HEK293 (cell line): ENCODE data around the gene NDUFS7.

Source experiments
- CTCF ChIA-PET: fragments of 350-600 bp; formaldehyde crosslinking; extraction: SDS; loops from one replicate; lab custom pipeline; 2021; ENCODE audit warnings: antibody characterized with exemption; lab: Yijun Ruan, JAX
- POLR2A ChIA-PET: fragments of 300-600 bp; formaldehyde crosslinking; extraction: SDS; loops from one replicate; lab custom pipeline; 2020; ENCODE audit warnings: antibody characterized with exemption, inconsistent platforms; lab: Yijun Ruan, JAX
- H3K27ac ChIP-seq: fragments of 200-500 bp; sonication (Bioruptor generic); 2 replicates; pipeline ENCODE4 v1.5.1; 2014; ENCODE audit warnings: low read depth, low read length, control low read depth, inconsistent platforms; ENCODE audit errors: extremely low read depth
- H3K36me3 ChIP-seq, 2 experiments: fragments of 200-500 bp in 1 of 2; sonication (Bioruptor generic) in 1 of 2; 1 replicate in 1 of 2; 2 replicates in 1 of 2; pipeline ENCODE4 v1.5.1; 2014 to 2017; ENCODE audit warnings: inconsistent platforms in 2 of 2, low read length in 2 of 2; ENCODE audit not compliant: control insufficient read depth in 2 of 2, insufficient read depth in 1 of 2
- H3K4me1 ChIP-seq: fragments of 200-500 bp; sonication (Bioruptor generic); 2 replicates; pipeline ENCODE4 v1.5.1; 2014; ENCODE audit warnings: mild to moderate bottlenecking, low read length, inconsistent platforms; ENCODE audit not compliant: control insufficient read depth, insufficient read depth
- H3K4me3 ChIP-seq: 2 replicates; pipeline ENCODE4 v1.5.1; 2011; ENCODE audit warnings: low read depth, mild to moderate bottlenecking, control low read depth, low read length, moderate library complexity
- H3K9me3 ChIP-seq: fragments of 200-500 bp; sonication (Bioruptor generic); 2 replicates; pipeline ENCODE4 v1.5.1; 2014; ENCODE audit warnings: low read depth, low read length, inconsistent platforms; ENCODE audit not compliant: control insufficient read depth, insufficient read depth
- BCL11B ChIP-seq: fragments of 450-650 bp; formaldehyde crosslinking; IDR thresholded peaks from 2 replicates; pipeline ENCODE4 v1.5.1; 2016; ENCODE audit warnings: low read depth, missing biosample characterization, missing genetic modification characterization
- EGR2 ChIP-seq: fragments of 450-650 bp; formaldehyde crosslinking; IDR thresholded peaks from 2 replicates; pipeline ENCODE4 v1.5.1; 2016; ENCODE audit warnings: low read depth, missing biosample characterization, missing genetic modification characterization
- GLIS1 ChIP-seq: fragments of 450-650 bp; formaldehyde crosslinking; IDR thresholded peaks from 2 replicates; pipeline ENCODE4 v1.5.1; 2016; ENCODE audit warnings: missing biosample characterization, missing genetic modification characterization
- GLIS2 ChIP-seq: fragments of 450-650 bp; formaldehyde crosslinking; IDR thresholded peaks from 2 replicates; pipeline ENCODE4 v1.5.1; 2016; ENCODE audit warnings: missing biosample characterization, missing genetic modification characterization
- HOXA7 ChIP-seq: sonication (generic); formaldehyde crosslinking; IDR thresholded peaks from 2 replicates; pipeline ENCODE4 v1.8.1; 2022; ENCODE audit warnings: missing genetic modification reagents, borderline replicate concordance
- MYNN ChIP-seq: fragments of 450-650 bp; formaldehyde crosslinking; IDR thresholded peaks from 2 replicates; pipeline ENCODE4 v1.5.1; 2016; ENCODE audit warnings: missing biosample characterization, missing genetic modification characterization, borderline replicate concordance
- SCRT2 ChIP-seq: fragments of 450-650 bp; formaldehyde crosslinking; IDR thresholded peaks from 2 replicates; pipeline ENCODE4 v1.5.1; 2016; ENCODE audit warnings: missing biosample characterization, missing genetic modification characterization
- SP3 ChIP-seq: fragments of 450-650 bp; formaldehyde crosslinking; IDR thresholded peaks from 2 replicates; pipeline ENCODE4 v1.5.1; 2016; ENCODE audit warnings: missing biosample characterization, missing genetic modification characterization
- TCF7L2 ChIP-seq: IDR thresholded peaks from 2 replicates; pipeline ENCODE4 v1.6.1; 2011; ENCODE audit warnings: low read depth, mild to moderate bottlenecking, inconsistent platforms, low read length, moderate library complexity, borderline replicate concordance
- WT1 ChIP-seq: fragments of 450-650 bp; formaldehyde crosslinking; IDR thresholded peaks from 2 replicates; pipeline ENCODE4 v1.5.1; 2016; ENCODE audit warnings: missing biosample characterization, missing genetic modification characterization
- ZBTB20 ChIP-seq: fragments of 450-650 bp; formaldehyde crosslinking; IDR thresholded peaks from 2 replicates; pipeline ENCODE4 v1.5.1; 2016; ENCODE audit warnings: missing biosample characterization, missing genetic modification characterization
- ZBTB48 ChIP-seq: fragments of 450-650 bp; formaldehyde crosslinking; IDR thresholded peaks from 2 replicates; pipeline ENCODE4 v1.5.1; 2016; ENCODE audit warnings: missing biosample characterization, missing genetic modification characterization
- ZFHX2 ChIP-seq: fragments of 450-650 bp; formaldehyde crosslinking; conservative IDR thresholded peaks from 2 replicates; pipeline ENCODE4 v1.5.1; 2016; ENCODE audit warnings: missing biosample characterization, missing genetic modification characterization
- ZFP41 ChIP-seq: fragments of 450-650 bp; formaldehyde crosslinking; IDR thresholded peaks from 2 replicates; pipeline ENCODE4 v1.5.1; 2016; ENCODE audit warnings: missing biosample characterization, missing genetic modification characterization, borderline replicate concordance
- ZNF223 ChIP-seq: fragments of 450-650 bp; formaldehyde crosslinking; IDR thresholded peaks from 2 replicates; pipeline ENCODE4 v1.5.1; 2016; ENCODE audit warnings: missing biosample characterization, missing genetic modification characterization
- ZNF23 ChIP-seq: fragments of 450-650 bp; formaldehyde crosslinking; IDR thresholded peaks from 2 replicates; pipeline ENCODE4 v1.5.1; 2016; ENCODE audit warnings: missing biosample characterization, missing genetic modification characterization, borderline replicate concordance
- ZNF274 ChIP-seq, 2 experiments: fragments of 200-500 bp in 1 of 2; fragments of 450-650 bp in 1 of 2; sonication (Bioruptor generic) in 1 of 2; formaldehyde crosslinking in 1 of 2; IDR thresholded peaks; 2 replicates each; pipeline versions ENCODE4 v1.5.1 to v1.6.1; 2014 to 2016; ENCODE audit warnings: borderline replicate concordance in 1 of 2, inconsistent platforms in 1 of 2, low read length in 1 of 2, missing biosample characterization in 1 of 2, missing genetic modification characterization in 1 of 2
- ZNF391 ChIP-seq: fragments of 450-650 bp; formaldehyde crosslinking; IDR thresholded peaks from 2 replicates; pipeline ENCODE4 v1.5.1; 2016; ENCODE audit warnings: low read depth, missing biosample characterization, missing genetic modification characterization, borderline replicate concordance
- ZNF510 ChIP-seq: fragments of 450-650 bp; formaldehyde crosslinking; IDR thresholded peaks from 2 replicates; pipeline ENCODE4 v1.5.1; 2018; ENCODE audit warnings: mild to moderate bottlenecking, missing genetic modification characterization, missing biosample characterization; ENCODE audit not compliant: insufficient replicate concordance
- ZNF585B ChIP-seq: fragments of 450-650 bp; formaldehyde crosslinking; IDR thresholded peaks from 2 replicates; pipeline ENCODE4 v1.5.1; 2016; ENCODE audit warnings: missing biosample characterization, missing genetic modification characterization
- ZNF610 ChIP-seq: fragments of 450-650 bp; formaldehyde crosslinking; IDR thresholded peaks from 2 replicates; pipeline ENCODE4 v1.5.1; 2016; ENCODE audit warnings: missing biosample characterization, missing genetic modification characterization, borderline replicate concordance
- ZNF626 ChIP-seq: fragments of 450-650 bp; sonication (Bioruptor Pico); formaldehyde crosslinking; IDR thresholded peaks from 2 replicates; pipeline ENCODE4 v1.5.1; 2018; ENCODE audit warnings: missing biosample characterization, missing genetic modification characterization, inconsistent platforms
- ZNF629 ChIP-seq: fragments of 450-650 bp; formaldehyde crosslinking; IDR thresholded peaks from 2 replicates; pipeline ENCODE4 v1.5.1; 2017; ENCODE audit warnings: missing biosample characterization, missing genetic modification characterization
- ZSCAN23 ChIP-seq: fragments of 450-650 bp; formaldehyde crosslinking; IDR thresholded peaks from 2 replicates; pipeline ENCODE4 v1.5.1; 2016; ENCODE audit warnings: missing biosample characterization, missing genetic modification characterization
- TF ChIP-seq, protein P1 (sequence below): fragments of 450-650 bp; formaldehyde crosslinking; IDR thresholded peaks from 2 replicates; pipeline ENCODE4 v1.5.1; 2017; ENCODE audit warnings: missing biosample characterization, missing genetic modification characterization
- TF ChIP-seq, protein P2 (sequence below): fragments of 450-650 bp; formaldehyde crosslinking; IDR thresholded peaks from 2 replicates; pipeline ENCODE4 v1.5.1; 2017; ENCODE audit warnings: missing biosample characterization, missing genetic modification characterization

Gene NDUFS7

DNA sequence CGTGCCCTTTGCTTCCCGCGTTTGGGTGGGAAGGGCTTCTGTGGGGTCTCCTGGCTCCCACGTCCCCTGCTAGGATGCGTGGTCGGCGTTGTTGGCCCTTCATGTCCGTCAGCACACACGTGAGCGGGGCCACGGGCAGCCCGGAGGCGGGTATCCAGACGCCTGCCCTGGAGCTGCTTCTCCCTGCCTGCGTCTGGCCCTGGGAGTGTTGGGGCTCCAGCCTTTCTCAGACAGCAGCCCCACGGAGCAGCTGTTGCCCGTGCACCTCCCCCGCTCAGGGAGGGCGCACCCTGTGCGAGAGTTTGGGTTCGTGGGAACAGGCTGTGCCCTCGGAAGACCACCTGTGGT lies 38.2 kb downstream of the NDUFS7 start:
- POLR2A ChIA-PET = no interaction called here
- H3K36me3 ChIP-seq = peaks cover 5 to 99% of the 10 kb centered on the region in 2 experiments

DNA sequence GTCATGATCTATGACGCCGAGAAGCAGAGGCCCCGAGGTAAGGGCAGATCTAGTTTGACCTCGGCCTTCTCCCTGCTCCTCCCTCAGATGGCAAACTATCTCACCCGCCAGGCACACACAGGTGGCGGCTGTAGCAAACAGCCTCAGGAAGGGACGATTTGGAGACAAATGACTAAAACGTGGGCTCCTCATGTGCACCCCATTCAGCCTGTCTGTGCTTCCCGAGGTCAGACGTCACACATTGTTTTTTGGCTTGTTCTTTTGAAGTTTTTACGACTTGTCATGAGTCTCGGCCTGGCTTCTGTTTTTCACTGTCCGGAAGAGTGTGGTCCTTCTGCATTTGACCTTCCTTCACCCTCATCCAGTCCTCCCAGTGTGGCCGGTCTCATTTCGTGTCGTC lies 38.7 kb downstream of the NDUFS7 start:
- TF ChIP-seq, protein P1, sequence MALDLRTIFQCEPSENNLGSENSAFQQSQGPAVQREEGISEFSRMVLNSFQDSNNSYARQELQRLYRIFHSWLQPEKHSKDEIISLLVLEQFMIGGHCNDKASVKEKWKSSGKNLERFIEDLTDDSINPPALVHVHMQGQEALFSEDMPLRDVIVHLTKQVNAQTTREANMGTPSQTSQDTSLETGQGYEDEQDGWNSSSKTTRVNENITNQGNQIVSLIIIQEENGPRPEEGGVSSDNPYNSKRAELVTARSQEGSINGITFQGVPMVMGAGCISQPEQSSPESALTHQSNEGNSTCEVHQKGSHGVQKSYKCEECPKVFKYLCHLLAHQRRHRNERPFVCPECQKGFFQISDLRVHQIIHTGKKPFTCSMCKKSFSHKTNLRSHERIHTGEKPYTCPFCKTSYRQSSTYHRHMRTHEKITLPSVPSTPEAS (tag by site-specific recombination) = no peak
- TF ChIP-seq SCRT2 (tag by site-specific recombination) (0 out of 2 replicates have a peak, but pooled peaks have one; percentile 3), ZNF629 (tag by site-specific recombination) (no peak), WT1 (0 out of 2 replicates have a peak, but pooled peaks have one; percentile 2), ZFP41 (tag by site-specific recombination) (no peak), ZNF510 (tag by site-specific recombination) (no peak), ZNF223 (tag by site-specific recombination) (no peak)
- Histone ChIP-seq H3K9me3 (no peaks in the 10 kb centered on the region), H3K4me3 (no peak overlapping the region), H3K27ac (peak overlapping the region; percentile 48; the same call in 1 of the 2 replicates), H3K4me1 (no peaks in the 10 kb centered on the region), H3K36me3 (peaks cover 5 to 99% of the 10 kb centered on the region in 2 experiments)
- ChIA-PET POLR2A (no interaction called here), CTCF (no interaction called here)

More for the DNA sequence above, 38.2 kb downstream of the NDUFS7 start:
- Histone ChIP-seq H3K27ac (no peak overlapping the region), H3K4me3 (no peak overlapping the region), H3K9me3 (no peaks in the 10 kb centered on the region), H3K4me1 (0 out of 2 replicates have a peak, but pooled peaks cover 3% of the 10 kb centered on the region)
- CTCF ChIA-PET = no interaction called here
- TF ChIP-seq ZNF391 = no peak
- no peak for TF ChIP-seq ZSCAN23 (tag by site-specific recombination)
- TF ChIP-seq SP3 (tag by site-specific recombination) = no peak
- no peak for TF ChIP-seq TCF7L2
- TF ChIP-seq SCRT2 (tag by site-specific recombination) = 0 out of 2 replicates have a peak, but pooled peaks have one; percentile 22
- no peak for TF ChIP-seq GLIS1 (tag by site-specific recombination)
- no peak for TF ChIP-seq ZNF626
- TF ChIP-seq, protein P2, sequence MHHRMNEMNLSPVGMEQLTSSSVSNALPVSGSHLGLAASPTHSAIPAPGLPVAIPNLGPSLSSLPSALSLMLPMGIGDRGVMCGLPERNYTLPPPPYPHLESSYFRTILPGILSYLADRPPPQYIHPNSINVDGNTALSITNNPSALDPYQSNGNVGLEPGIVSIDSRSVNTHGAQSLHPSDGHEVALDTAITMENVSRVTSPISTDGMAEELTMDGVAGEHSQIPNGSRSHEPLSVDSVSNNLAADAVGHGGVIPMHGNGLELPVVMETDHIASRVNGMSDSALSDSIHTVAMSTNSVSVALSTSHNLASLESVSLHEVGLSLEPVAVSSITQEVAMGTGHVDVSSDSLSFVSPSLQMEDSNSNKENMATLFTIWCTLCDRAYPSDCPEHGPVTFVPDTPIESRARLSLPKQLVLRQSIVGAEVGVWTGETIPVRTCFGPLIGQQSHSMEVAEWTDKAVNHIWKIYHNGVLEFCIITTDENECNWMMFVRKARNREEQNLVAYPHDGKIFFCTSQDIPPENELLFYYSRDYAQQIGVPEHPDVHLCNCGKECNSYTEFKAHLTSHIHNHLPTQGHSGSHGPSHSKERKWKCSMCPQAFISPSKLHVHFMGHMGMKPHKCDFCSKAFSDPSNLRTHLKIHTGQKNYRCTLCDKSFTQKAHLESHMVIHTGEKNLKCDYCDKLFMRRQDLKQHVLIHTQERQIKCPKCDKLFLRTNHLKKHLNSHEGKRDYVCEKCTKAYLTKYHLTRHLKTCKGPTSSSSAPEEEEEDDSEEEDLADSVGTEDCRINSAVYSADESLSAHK = no peak
- no peak for TF ChIP-seq ZBTB20 (tag by site-specific recombination)
- TF ChIP-seq MYNN = no peak
- no peak for TF ChIP-seq GLIS2 (tag by site-specific recombination)
- no peak for TF ChIP-seq BCL11B
- TF ChIP-seq EGR2 (tag by site-specific recombination) = peak; percentile 44; the same call in 1 of the 2 replicates
- TF ChIP-seq ZNF274 (IDR thresholded peaks at IDR 0.05; ENCODE audit: low read length) = no peak
- TF ChIP-seq ZNF274 (tag by site-specific recombination; IDR thresholded peaks at IDR 0.05; ENCODE audit: borderline replicate concordance) = no peak
- TF ChIP-seq ZNF23 (tag by site-specific recombination) = no peak
- TF ChIP-seq ZFHX2 (tag by site-specific recombination) = peak; percentile 44; the same call in 1 of the 2 replicates
- TF ChIP-seq ZNF585B = no peak
- no peak for TF ChIP-seq ZNF610 (tag by site-specific recombination)
- TF ChIP-seq HOXA7 = no peak
- TF ChIP-seq WT1 = 0 out of 2 replicates have a peak, but pooled peaks have one; percentile 5
- TF ChIP-seq ZBTB48 (tag by site-specific recombination) = no peak
